Right ventricle myocardium inferior (tissue), 1 donor: ENCODE data around the gene SHMT1. TPM values are rescaled to one million over a fixed set of nuclear protein-coding genes. Genes with fewer than 3 reads are reported as not detected.

Experiments
- ATAC-seq: fragments of 200-7000 bp; cut with Tn5 transposase; one replicate; pipeline ENCODE4 v1.9.1; 2020; ENCODE audit warnings: mild to moderate bottlenecking, moderate library complexity
- DNase-seq: peaks from one replicate; pipeline ENCODE4 v3.0.0; 2021; ENCODE audit errors: missing footprints
- intact Hi-C: fragments of 100-400 bp; cut with DNase I; formaldehyde crosslinking; loops from one replicate; pipeline ENCODE4 v1.11.0; 2022
- total RNA-seq: library from RNA; stranded (reverse); fragmentation: NEBNext Ultra II Directional; extraction: Animal tissue kit (Norgen Biotek cat#: 25700); gene quantifications from one replicate; pipeline ENCODE4 v1.2.1, GENCODE V29; 2021
- donor health status: DM: no; HTN: yes; CAD: no; lungs with severe emphysema.

The SHMT1 gene
- total RNA-seq, 1 donor from 2014 or later = 9.9 TPM

DNA sequence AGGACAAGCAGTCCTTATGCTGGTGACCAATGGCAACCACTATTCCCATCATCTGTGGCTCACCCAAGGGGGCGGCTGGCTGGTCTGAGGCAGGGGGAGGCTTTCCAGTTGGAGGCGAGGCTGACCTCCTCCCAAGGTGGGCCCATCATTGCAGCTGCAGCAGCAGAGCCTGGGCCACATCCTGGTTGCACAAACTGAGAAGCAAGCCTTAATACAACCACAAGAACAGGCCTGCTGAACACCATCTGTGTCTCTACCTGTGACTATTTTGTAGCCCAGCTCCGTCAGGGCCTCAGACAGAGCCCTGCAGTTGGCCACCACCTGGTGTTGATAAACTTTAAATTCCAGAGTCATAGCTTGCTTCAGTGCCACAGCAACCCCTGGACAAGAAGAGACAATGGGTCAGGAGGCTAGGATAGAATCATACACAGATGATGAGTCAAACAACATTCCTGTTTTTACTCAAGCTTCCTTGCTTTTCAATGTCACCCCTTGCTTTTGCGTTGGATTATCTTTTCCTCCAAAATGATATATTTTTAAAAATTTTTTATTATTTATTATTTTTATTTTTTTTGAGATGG, 30.4 kb downstream of the SHMT1 start:
- intact Hi-C loops = no loop called here
- DNase-seq (no peak), ATAC-seq (no peak)

GRCh38 chr17:18331879-18332278, 31.5 kb downstream of the SHMT1 start:
- intact Hi-C loops = no loop called here
- ATAC-seq (no peak), DNase-seq (no peak)

GRCh38 chr17:18328643-18329204, 34.6 kb downstream of the SHMT1 start:
- ATAC-seq = no peak
- intact Hi-C loops = no loop called here
- DNase-seq = no peak

DNA sequence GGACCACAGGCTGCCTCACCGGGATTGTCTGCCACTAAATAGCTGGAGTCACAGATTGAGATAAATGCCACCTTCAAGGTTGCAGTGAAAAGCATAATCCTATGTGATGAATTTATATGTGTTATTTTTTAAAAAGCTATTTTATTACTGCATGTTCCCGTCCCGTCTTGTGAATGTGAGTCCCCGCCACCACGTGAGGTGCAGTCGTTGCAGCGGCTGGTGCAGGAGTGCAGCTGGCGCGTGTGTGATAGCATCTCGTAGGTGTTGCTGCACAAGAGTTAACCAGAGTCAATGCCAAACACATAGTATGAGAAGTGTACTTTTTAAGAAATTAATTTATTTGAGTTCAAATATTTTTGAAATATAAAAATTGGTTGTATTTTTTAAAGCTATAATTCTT, 35.8 kb downstream of the SHMT1 start:
- intact Hi-C loops = no loop called here
- DNase-seq (no peak), ATAC-seq (no peak)

GRCh38 chr17:18327093-18327492, 36.3 kb downstream of the SHMT1 start:
- no peak for ATAC-seq
- no peak for DNase-seq
- intact Hi-C loops = no loop called here

- ATAC-seq (no peak), DNase-seq (no peak)
- intact Hi-C loops = no loop called here
Observed at GRCh38 chr17:18326572-18326971, 36.8 kb downstream of the SHMT1 start.

DNA sequence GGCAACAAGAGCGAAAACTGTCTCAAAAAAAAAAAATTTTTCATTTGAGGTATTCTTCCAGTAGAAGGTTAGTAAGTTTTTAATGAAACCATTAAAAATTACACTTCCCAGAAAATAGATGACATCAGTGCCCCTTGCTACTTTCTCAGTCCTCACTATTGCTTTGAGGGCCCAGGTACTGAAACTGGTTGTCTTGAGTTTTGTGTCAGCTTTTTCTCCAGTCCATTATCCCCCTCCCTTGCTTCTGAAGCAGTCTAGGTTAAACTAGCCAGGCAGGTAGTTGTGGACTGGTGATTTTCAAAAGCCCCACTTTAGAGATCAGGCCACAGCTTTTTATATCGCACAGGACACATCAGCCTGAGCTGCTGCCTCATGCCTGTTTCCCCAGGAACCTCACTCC, 37.3 kb downstream of the SHMT1 start:
- ATAC-seq (no peak), DNase-seq (no peak)
- intact Hi-C loops = no loop called here

DNA sequence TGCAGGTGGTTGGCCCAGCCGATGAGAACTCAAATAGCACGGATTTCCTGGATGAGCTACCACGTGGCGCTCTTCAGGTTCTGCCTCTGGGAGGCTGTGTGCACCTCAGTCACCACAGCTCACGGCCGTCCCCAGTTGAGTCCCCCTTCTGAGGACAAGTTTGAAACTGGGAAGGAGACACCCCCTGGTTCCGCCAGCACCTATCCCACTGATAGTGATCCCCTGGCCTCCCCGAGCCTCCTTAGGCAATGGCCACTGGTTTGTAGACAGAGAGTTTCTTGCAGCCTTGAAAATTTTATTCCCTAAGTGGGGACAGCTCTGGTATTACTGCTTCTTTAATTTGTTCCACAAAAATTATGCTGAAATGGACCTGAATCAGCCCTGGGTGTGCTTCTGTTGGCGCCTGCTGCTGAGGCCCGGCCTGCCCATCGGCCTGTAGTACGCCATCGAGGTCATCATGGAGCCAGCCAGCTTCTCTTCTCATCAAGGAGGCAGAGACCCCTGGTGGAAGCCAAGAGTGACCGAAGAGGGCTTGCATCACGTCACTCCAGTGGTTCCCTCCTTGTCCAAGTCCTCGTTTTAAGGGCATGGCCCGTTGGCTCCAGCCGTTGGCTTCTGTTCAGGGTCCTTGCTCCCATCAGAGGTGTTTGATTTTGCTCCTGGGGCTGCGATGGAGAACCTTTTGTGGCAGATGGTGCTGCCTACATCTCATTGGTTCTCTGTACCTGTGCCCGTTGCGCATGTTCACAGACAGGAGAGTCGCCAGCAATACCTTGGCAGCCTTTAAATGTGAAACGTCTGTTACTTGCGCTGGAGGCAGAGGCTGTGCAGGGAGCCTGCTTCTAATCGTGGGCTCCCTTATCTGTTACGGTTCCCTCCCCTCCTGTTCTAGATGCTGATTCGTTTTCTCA, 39.0 kb downstream of the SHMT1 start:
- ATAC-seq = no peak
- DNase-seq = no peak
- intact Hi-C loops = no loop called here

GRCh38 chr17:18323507-18324139, 39.7 kb downstream of the SHMT1 start:
- no peak for ATAC-seq
- no peak for DNase-seq
- intact Hi-C loops = no loop called here

GRCh38 chr17:18323007-18323406, 40.3 kb downstream of the SHMT1 start:
- DNase-seq (no peak), ATAC-seq (no peak)
- intact Hi-C loops = no loop called here

- ATAC-seq (no peak), DNase-seq (no peak)
- intact Hi-C loops = no loop called here
Observed at GRCh38 chr17:18322522-18322921, 40.8 kb downstream of the SHMT1 start.

DNA sequence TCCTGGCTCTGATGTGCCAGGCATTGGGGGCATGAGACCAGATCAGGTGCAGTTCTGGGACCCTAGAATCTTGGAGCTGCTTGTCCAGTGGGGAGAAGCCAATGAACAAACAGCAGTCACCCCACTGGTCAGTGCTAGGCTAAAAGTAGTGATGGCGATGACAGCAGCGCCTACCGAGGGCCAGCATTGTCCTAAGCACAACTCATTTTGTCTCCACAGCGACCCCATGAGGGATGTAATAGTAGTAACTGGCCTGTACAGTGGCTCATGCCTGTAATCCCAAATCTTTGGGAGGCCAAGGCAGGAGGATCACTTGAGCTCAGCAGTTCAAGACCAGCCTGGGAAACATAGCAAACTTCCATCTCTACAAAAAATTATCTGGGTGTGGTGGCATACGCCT, 42.0 kb downstream of the SHMT1 start:
- DNase-seq = no peak
- intact Hi-C loops = no loop called here
- ATAC-seq = no peak

DNA sequence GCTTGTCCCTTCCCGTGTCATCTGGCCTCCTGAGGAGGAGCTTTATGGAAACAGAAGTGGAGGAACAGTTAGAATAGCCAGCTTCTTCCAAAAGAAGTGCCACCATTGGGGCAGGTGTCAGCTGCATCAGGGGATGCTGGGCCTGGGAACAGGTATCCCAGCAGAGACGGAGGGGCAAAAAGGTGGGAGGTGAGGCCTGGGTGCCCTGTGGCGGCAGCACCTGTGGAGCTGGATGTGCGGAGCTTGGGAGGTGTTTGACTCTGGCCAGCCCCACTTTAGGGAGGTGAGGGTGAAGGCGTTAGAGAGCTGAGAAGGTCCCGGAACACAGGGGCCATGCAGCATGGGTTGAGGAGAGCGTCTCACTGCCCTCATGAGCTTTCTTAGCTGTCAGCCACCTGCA, 43.0 kb downstream of the SHMT1 start:
- ATAC-seq = no peak
- DNase-seq = no peak
- intact Hi-C loops = no loop called here

DNA sequence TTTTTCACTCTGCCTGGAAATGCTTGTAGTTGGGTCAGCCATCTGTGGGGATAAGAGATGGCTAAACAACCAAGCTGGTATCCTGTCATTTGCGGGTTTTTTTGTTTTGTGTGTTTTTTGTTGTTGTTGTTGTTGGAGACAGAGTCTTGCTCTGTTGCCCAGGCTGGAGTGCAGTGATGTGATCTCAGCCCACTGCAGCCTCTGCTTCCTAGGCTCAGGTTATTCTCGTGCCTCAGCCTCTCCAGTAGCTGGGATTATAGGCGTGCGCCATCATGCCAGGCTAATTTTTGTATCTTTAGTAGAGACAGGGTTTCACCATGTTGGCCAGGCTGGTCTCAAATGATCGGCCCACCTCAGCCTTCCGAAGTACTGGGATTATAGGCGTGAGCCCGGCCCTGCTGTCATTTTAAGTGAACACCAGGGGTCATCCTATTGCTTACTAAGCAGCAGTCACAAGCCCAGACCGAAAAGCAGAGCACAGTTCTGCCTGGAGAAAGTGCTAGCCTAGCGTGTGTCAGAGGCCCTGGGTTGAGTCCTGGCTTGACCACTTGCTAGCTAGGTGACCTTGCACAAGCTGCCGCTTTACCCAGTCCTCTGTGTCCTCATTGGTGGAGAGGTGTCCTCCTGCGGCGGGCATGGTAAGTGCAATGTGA, 43.6 kb downstream of the SHMT1 start:
- ATAC-seq (peak; percentile 20), DNase-seq (no peak)
- intact Hi-C loops = loop anchor here (5.0 kb wide), 1 partner anchor 97 kb away; no protein-coding TSS in a partner anchor

DNA sequence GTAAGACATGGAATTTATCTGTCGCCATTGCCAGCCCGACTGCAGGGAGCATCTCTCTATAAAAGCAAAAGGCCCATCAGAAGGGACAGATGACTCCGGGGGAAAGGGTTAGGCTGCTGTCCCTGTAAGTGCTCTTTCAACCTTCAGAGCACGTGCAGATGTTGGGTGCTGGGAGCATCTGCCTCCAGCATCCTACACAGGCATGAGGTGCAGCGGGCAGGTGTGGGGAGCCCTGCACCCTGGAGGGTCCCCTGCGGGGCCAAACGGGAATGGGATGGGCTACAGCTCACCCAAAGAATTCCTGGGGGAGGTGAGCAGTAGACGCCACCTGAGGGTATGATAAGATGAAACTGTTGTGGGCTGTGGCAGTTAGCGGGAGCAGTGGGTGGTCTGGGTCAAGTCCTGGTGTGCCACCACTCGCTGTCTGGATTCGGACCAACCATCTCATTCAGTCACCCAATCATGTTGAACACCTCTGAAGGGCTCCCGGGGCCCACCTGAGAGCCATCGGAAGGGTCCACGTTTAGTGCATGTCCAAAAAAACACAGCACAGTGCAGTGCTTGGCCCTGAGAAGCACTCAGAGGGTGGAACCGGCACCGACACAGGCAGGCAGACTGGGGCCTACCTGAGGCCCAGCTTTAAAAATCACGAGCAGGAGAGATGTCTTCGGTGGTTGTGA, 44.4 kb downstream of the SHMT1 start:
- DNase-seq (no peak), ATAC-seq (no peak)
- intact Hi-C loops = loop anchor here (5.0 kb wide), 1 partner anchor 97 kb away; no protein-coding TSS in a partner anchor

GRCh38 chr17:18318117-18318516, 45.2 kb downstream of the SHMT1 start:
- ATAC-seq (no peak), DNase-seq (no peak)
- intact Hi-C loops = loop anchor here (5.0 kb wide), 1 partner anchor 96 kb away; no protein-coding TSS in a partner anchor

GRCh38 chr17:18315961-18316360, 47.4 kb downstream of the SHMT1 start:
- ATAC-seq (no peak), DNase-seq (no peak)
- intact Hi-C loops = loop anchor here (2.0 to 5.0 kb wide), 2 partner anchors 55 to 94 kb away; partner anchors contain the start of gene MIEF2

- DNase-seq (no peak), ATAC-seq (no peak)
Observed at GRCh38 chr17:18315562-18315922, 47.8 kb downstream of the SHMT1 start.

More at GRCh38 chr17:18315562-18315922, 47.8 kb downstream of the SHMT1 start:
- intact Hi-C loops = loop anchor here (2.0 to 5.0 kb wide), 2 partner anchors 55 to 93 kb away; partner anchors contain the start of gene MIEF2
